Upper lobe of right lung (tissue), 1 donor: ENCODE measurements around the gene TACR1. TPM values are rescaled to one million over a fixed set of nuclear protein-coding genes. Genes with fewer than 3 reads are reported as not detected.
"Not testable (repeated sequence)": the region's sequence is repeated elsewhere in the genome, so short reads cannot be mapped to it uniquely, and the experiment has no call there.

Experiments used
- ATAC-seq: fragments of 200-7000 bp; cut with Tn5 transposase; one replicate; pipeline ENCODE4 v1.9.1; 2020; ENCODE audit warnings: mild to moderate bottlenecking, moderate library complexity
- DNase-seq: peaks from one replicate; pipeline ENCODE4 v3.0.0-alpha.2; 2020
- H3K27ac ChIP-seq: fragments of 200-600 bp; one replicate; pipeline ENCODE4 v1.8.0; 2022
- H3K27me3 ChIP-seq: fragments of 200-600 bp; one replicate; pipeline ENCODE4 v1.8.0; 2022; ENCODE audit warnings: mild to moderate bottlenecking
- H3K36me3 ChIP-seq: fragments of 200-600 bp; one replicate; pipeline ENCODE4 v1.8.0; 2022
- H3K4me1 ChIP-seq: fragments of 200-600 bp; one replicate; pipeline ENCODE4 v1.8.0; 2022
- H3K4me3 ChIP-seq: fragments of 200-600 bp; one replicate; pipeline ENCODE4 v1.8.0; 2022; ENCODE audit warnings: mild to moderate bottlenecking
- H3K9me3 ChIP-seq: fragments of 200-600 bp; one replicate; pipeline ENCODE4 v1.8.0; 2022
- CTCF ChIP-seq: fragments of 200-600 bp; IDR thresholded peaks from one replicate; pipeline ENCODE4 v1.8.0; 2022; ENCODE audit warnings: antibody characterized with exemption
- intact Hi-C: fragments of 100-400 bp; cut with DNase I; formaldehyde crosslinking; loops from one replicate; pipeline ENCODE4 v1.11.0; 2022
- total RNA-seq: library from RNA; stranded (reverse); fragmentation: NEBNext Ultra II Directional; extraction: Animal tissue kit (Norgen Biotek cat#: 25700); gene quantifications from one replicate; pipeline ENCODE4 v1.2.1, GENCODE V29; 2021
- donor health status: DM: no; HTN: yes; CAD: no; lungs with severe emphysema.

TACR1 gene
- total RNA-seq, 1 donor from 2014 or later: 1.4 TPM

GRCh38 chr2:75153221-75153620 is 46.1 kb downstream of the TACR1 start:
- H3K9me3 ChIP-seq: no peaks in the 10 kb centered on the region
- ATAC-seq (peak; percentile 80), DNase-seq (no peak)
- H3K36me3 ChIP-seq: no peaks in the 10 kb centered on the region
- H3K27me3 ChIP-seq: no peaks in the 10 kb centered on the region
- H3K4me3 ChIP-seq: no peak overlapping the region
- H3K27ac ChIP-seq: peak overlapping the region; percentile 21
- TF ChIP-seq CTCF: no peak
- H3K4me1 ChIP-seq: peaks cover 15% of the 10 kb centered on the region
- intact Hi-C loops: no loop called here

DNA sequence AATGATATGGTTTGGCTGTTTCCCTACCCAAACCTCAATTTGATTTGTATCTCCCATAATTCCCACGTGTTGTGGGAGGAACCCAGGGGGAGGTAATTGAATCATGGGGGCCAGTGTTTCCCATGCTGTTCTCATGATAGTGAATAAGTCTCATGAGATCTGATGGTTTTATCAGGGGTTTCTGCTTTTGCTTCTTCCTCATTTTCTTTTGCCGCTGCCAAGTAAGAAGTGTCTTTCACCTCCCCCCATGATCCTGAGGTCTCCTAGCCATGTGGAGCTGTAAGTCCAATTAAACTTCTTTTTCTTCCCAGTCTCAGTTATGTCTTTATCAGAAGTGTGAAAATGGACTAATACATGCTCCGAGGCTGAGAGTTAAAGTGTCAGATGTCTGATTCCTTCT is 47.1 kb downstream of the TACR1 start:
- H3K27me3 ChIP-seq, DNase-seq, intact Hi-C loops, ATAC-seq, H3K27ac ChIP-seq, H3K9me3 ChIP-seq, H3K36me3 ChIP-seq, H3K4me3 ChIP-seq: not testable (repeated sequence)
- H3K4me1 ChIP-seq: peaks cover 15% of the 10 kb centered on the region

DNA sequence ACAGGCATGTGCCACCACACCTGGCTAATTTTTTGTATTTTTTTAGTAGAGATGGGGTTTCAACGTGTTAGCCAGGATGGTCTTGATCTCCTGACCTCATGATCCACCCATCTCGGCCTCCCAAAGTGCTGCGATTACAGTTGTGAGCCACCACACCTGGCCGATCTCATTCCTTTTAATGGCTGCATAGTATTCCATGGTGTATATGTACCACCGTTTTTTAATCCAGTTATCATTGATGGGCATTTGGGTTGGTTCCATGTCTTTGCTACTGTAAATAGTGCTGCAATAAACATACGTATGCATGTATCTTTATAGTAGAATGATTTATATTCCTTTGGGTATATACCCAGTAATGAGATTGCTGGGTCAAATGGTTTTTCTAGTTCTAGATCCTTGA is 51.4 kb downstream of the TACR1 start:
- H3K4me1 ChIP-seq, DNase-seq, H3K27ac ChIP-seq, H3K27me3 ChIP-seq, H3K9me3 ChIP-seq, H3K36me3 ChIP-seq, H3K4me3 ChIP-seq, intact Hi-C loops, ATAC-seq: not testable (repeated sequence)

- DNase-seq (no peak), ATAC-seq (peak; percentile 46)
- no peaks in the 10 kb centered on the region for H3K9me3 ChIP-seq
- intact Hi-C loops: no loop called here
- H3K27me3 ChIP-seq: no peaks in the 10 kb centered on the region
- H3K4me3 ChIP-seq: no peak overlapping the region
- H3K36me3 ChIP-seq: no peaks in the 10 kb centered on the region
- H3K27ac ChIP-seq: no peak overlapping the region
- no peak for TF ChIP-seq CTCF
- no peaks in the 10 kb centered on the region for H3K4me1 ChIP-seq
These were observed 52.6 kb downstream of the TACR1 start for GRCh38 chr2:75146606-75147332.

- H3K27me3 ChIP-seq, H3K9me3 ChIP-seq, intact Hi-C loops, H3K27ac ChIP-seq, ATAC-seq, H3K4me1 ChIP-seq, H3K36me3 ChIP-seq, H3K4me3 ChIP-seq, DNase-seq: not testable (repeated sequence)
These were observed 53.1 kb downstream of the TACR1 start for GRCh38 chr2:75146221-75146605.

GRCh38 chr2:75142081-75142480 is 57.2 kb downstream of the TACR1 start:
- Histone ChIP-seq H3K36me3 (no peaks in the 10 kb centered on the region), H3K4me1 (no peaks in the 10 kb centered on the region), H3K27ac (no peak overlapping the region), H3K4me3 (no peak overlapping the region), H3K27me3 (no peaks in the 10 kb centered on the region), H3K9me3 (no peaks in the 10 kb centered on the region)
- ATAC-seq (peak; percentile 77), DNase-seq (no peak)
- TF ChIP-seq CTCF: no peak
- intact Hi-C loops: no loop called here

DNA sequence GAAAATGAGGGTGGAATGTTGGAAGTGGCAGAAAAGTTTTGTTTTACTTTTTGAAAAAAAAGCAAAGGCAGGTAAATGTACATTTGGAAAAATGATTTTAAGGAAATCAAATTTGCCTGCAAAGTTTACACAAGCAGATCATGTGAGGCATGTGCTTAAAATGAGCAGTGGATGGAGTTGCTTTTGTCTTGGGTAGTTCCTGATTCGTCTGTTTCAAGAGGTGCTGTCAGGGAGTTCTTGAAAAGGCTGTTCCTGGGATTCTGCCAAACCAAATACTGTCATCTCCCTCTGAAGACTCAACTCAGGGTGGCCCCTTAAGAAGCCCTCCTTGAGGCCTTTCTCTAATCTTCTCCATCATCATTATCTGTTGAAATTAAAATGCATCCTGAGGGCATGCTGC is 59.0 kb downstream of the TACR1 start:
- intact Hi-C loops: no loop called here
- ATAC-seq (no peak), DNase-seq (no peak)
- H3K4me3 ChIP-seq: no peak overlapping the region
- no peaks in the 10 kb centered on the region for H3K9me3 ChIP-seq
- H3K4me1 ChIP-seq: no peaks in the 10 kb centered on the region
- TF ChIP-seq CTCF: no peak
- H3K27me3 ChIP-seq: no peaks in the 10 kb centered on the region
- no peak overlapping the region for H3K27ac ChIP-seq
- H3K36me3 ChIP-seq: no peaks in the 10 kb centered on the region
